GM12878 (cell line): ENCODE results near the gene RPL26.

Source experiments
- CHD2 ChIP-seq: IDR thresholded peaks from 2 replicates; pipeline ENCODE4 v1.6.1; 2011; ENCODE audit warnings: low read depth, low read length, improper control_type of control experiment, borderline replicate concordance
- CTCF ChIP-seq, 3 experiments: IDR thresholded peaks in 2 of 3; conservative IDR thresholded peaks in 1 of 3; 2 replicates each; pipeline ENCODE4 v1.5.1; 2011; ENCODE audit warnings: low read depth in 3 of 3, low read length in 3 of 3, mild to moderate bottlenecking in 3 of 3, control low read depth in 2 of 3, moderate library complexity in 2 of 3, inconsistent platforms in 1 of 3, mixed read lengths in 1 of 3; ENCODE audit not compliant: control insufficient read depth in 2 of 3, insufficient read depth in 1 of 3; ENCODE audit errors: extremely low read depth in 1 of 3
- E2F8 ChIP-seq: fragments of 450-650 bp; IDR thresholded peaks from 2 replicates; pipeline ENCODE4 v1.6.1; 2018; ENCODE audit warnings: mild to moderate bottlenecking, low read depth, moderate library complexity; ENCODE audit not compliant: partially characterized antibody
- EGR1 ChIP-seq, 2 experiments: IDR thresholded peaks; 1 replicate in 1 of 2; 2 replicates in 1 of 2; pipeline ENCODE4 v1.6.1; 2011 to 2012; ENCODE audit warnings: low read depth in 2 of 2, low read length in 2 of 2, borderline replicate concordance in 1 of 2, mild to moderate bottlenecking in 1 of 2, moderate library complexity in 1 of 2
- EZH2 ChIP-seq: IDR thresholded peaks from 2 replicates; pipeline ENCODE4 v1.6.1; 2012; ENCODE audit warnings: low read depth, mild to moderate bottlenecking, control low read depth, inconsistent platforms, low read length, borderline replicate concordance; ENCODE audit not compliant: control insufficient read depth
- MXI1 ChIP-seq: fragments of 150-350 bp; IDR thresholded peaks from 2 replicates; pipeline ENCODE4 v1.6.1; 2011; ENCODE audit warnings: low read depth, mild to moderate bottlenecking, inconsistent platforms, low read length, improper control_type of control experiment
- NFYB ChIP-seq: IDR thresholded peaks from 2 replicates; pipeline ENCODE4 v1.6.1; 2011; ENCODE audit warnings: low read depth, mild to moderate bottlenecking, low read length, improper control_type of control experiment, moderate library complexity; ENCODE audit not compliant: insufficient read depth
- NR2C2 ChIP-seq: IDR thresholded peaks from 2 replicates; pipeline ENCODE4 v1.6.1; 2011; ENCODE audit warnings: borderline replicate concordance, low read depth; ENCODE audit not compliant: control insufficient read depth, insufficient read length
- POLR2A ChIP-seq: IDR thresholded peaks from 2 replicates; pipeline ENCODE4 v1.6.1; 2011; ENCODE audit warnings: low read depth, mild to moderate bottlenecking, low read length
- POLR2AphosphoS5 ChIP-seq: IDR thresholded peaks from 2 replicates; pipeline ENCODE4 v1.6.1; 2011; ENCODE audit warnings: mild to moderate bottlenecking, low read length, inconsistent platforms
- RFX5 ChIP-seq: IDR thresholded peaks from 2 replicates; pipeline ENCODE4 v1.6.1; 2011; ENCODE audit warnings: low read depth, low read length, improper control_type of control experiment
- SUZ12 ChIP-seq: fragments of 200-600 bp; sonication (generic); IDR thresholded peaks from one replicate; pipeline ENCODE4 v1.6.1; 2018; ENCODE audit warnings: antibody characterized with exemption, mild to moderate bottlenecking; ENCODE audit not compliant: unreplicated experiment
- ZNF274 ChIP-seq: IDR thresholded peaks from one replicate; pipeline ENCODE4 v1.8.0; 2011; ENCODE audit not compliant: insufficient read length, insufficient read depth

- TF ChIP-seq CTCF (IDR thresholded peaks at IDR 0.05 in 2 of 3, conservative IDR thresholded peaks at IDR 0.05 in 1 of 3; ENCODE audit: control insufficient read depth in 2 of 3, extremely low read depth in 1 of 3, insufficient read depth in 1 of 3, low read depth in 3 of 3, low read length in 3 of 3) (no peak), EZH2 (no peak), RFX5 (no peak), NR2C2 (no peak), POLR2A (no peak), ZNF274 (no peak), NFYB (no peak), EGR1 (IDR thresholded peaks at IDR 0.05; ENCODE audit: borderline replicate concordance in 1 of 2, low read depth in 2 of 2, low read length in 2 of 2) (no peak), CHD2 (no peak), E2F8 (no peak), SUZ12 (no peak), MXI1 (no peak), POLR2AphosphoS5 (no peak)
Measured at GRCh38 chr17:8354236-8354635, 28.8 kb downstream of the RPL26 start.
